Epidermal melanocyte (primary cell): ENCODE measurements around the gene MCTP1.

Experiments
- DNase-seq: peaks from one replicate; pipeline ENCODE4 v3.0.0; 2011; ENCODE audit warnings: low spot score; ENCODE audit not compliant: insufficient read length

MCTP1 gene

GRCh38 chr5:94670726-94671125, 614.2 kb downstream of the MCTP1 start:
- no peak for DNase-seq

- DNase-seq, result no peak
Measured at GRCh38 chr5:94667937-94668336, 617.0 kb downstream of the MCTP1 start.

GRCh38 chr5:94661086-94661485, 623.8 kb downstream of the MCTP1 start:
- DNase-seq, result no peak

GRCh38 chr5:94660506-94660905, 624.4 kb downstream of the MCTP1 start:
- DNase-seq, result no peak

GRCh38 chr5:94658272-94658671, 626.6 kb downstream of the MCTP1 start:
- DNase-seq, result no peak
